ENCODE measurements around the gene KCTD5.
"Not testable (repeated sequence)": the region's sequence is repeated elsewhere in the genome, so short reads cannot be mapped to it uniquely, and the experiment has no call there.

Gene KCTD5

DNA sequence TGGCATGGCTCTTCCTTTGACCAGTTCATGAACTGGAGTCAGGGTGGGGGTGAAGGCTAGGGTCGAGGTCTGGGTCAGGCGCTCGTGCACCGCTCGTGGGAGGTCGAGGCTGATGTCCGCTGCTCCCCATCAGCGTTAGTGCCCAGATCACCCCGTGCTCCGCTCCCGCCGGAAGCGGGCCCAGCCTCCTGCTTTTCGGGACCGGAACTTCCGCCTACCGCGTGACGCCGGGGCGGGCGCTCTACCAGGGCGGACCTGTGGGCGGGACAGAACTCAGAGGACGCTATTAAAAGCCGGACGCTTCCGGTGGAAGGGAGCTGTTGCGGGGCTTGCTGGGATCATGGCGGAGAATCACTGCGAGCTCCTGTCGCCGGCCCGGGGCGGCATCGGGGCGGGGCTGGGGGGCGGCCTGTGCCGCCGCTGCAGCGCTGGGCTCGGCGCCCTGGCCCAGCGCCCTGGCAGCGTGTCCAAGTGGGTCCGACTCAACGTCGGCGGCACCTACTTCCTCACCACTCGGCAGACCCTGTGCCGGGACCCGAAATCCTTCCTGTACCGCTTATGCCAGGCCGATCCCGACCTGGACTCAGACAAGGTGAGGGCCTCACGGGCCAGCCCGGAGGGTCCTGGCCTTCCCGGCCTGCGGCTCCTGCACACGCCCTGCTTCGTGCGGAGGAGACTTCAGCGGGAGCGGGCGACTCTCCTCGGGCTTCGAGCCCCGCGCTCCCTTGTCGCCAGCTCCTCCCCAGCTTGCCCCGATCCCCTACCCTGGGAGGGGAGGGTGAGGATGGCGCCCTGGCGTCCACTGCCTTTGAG, at the start of gene KCTD5:
TSS of gene KCTD5 (plus strand) at position 315 of the 813 bp plus-strand sequence. CDS start at position 341, 26 bp downstream.
- Histone ChIP-seq H3K4me3 (ENCODE audit: low read length) (peak within 1 kb of the TSS; percentile 90), H3K4me1 (ENCODE audit: control insufficient read depth, insufficient read depth, low read length) (peaks cover 2% of the 10 kb centered on the region), H3K27ac (ENCODE audit: low read depth, low read length) (peak within 1 kb of the TSS; percentile 84), H3K9ac (ENCODE audit: low read length) (peak within 1 kb of the TSS; percentile 63), H3K36me3 (ENCODE audit: control insufficient read depth, insufficient read depth, low read length) (no peaks in the 10 kb centered on the region), H3K27me3 (ENCODE audit: control insufficient read depth, insufficient read depth, low read length) (no peaks in the 10 kb centered on the region)

- not testable (repeated sequence) for H3K9ac ChIP-seq (ENCODE audit: low read length); H3K27me3 ChIP-seq (ENCODE audit: control insufficient read depth, insufficient read depth, low read length); H3K4me1 ChIP-seq (ENCODE audit: control insufficient read depth, insufficient read depth, low read length); H3K4me3 ChIP-seq (ENCODE audit: low read length); H3K27ac ChIP-seq (ENCODE audit: low read depth, low read length); H3K36me3 ChIP-seq (ENCODE audit: control insufficient read depth, insufficient read depth, low read length)
Measured at GRCh38 chr16:2639071-2639721, 43.1 kb upstream of the KCTD5 start.

DNA sequence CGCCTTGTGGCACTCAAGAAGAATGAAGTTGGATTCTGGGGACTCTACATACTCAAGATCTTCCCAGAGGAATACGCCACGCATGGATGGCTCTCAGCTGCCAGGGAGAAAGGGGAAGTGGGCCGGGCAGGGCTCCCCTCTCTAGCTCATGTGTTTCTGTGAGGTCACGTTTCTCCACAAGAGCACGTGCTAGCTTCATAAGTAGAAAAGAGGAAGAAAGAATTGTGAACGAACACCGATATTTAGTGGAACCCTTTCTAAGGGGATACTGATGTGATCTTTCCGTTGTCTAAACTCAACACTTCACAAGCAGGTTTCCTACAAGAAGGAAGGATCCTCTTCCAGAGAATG, 42.6 kb upstream of the KCTD5 start:
- H3K27ac ChIP-seq (ENCODE audit: low read depth, low read length); H3K4me1 ChIP-seq (ENCODE audit: control insufficient read depth, insufficient read depth, low read length); H3K9ac ChIP-seq (ENCODE audit: low read length); H3K27me3 ChIP-seq (ENCODE audit: control insufficient read depth, insufficient read depth, low read length); H3K4me3 ChIP-seq (ENCODE audit: low read length); H3K36me3 ChIP-seq (ENCODE audit: control insufficient read depth, insufficient read depth, low read length): not testable (repeated sequence)

- not testable (repeated sequence) for H3K27ac ChIP-seq (ENCODE audit: low read depth, low read length); H3K27me3 ChIP-seq (ENCODE audit: control insufficient read depth, insufficient read depth, low read length); H3K4me3 ChIP-seq (ENCODE audit: low read length); H3K9ac ChIP-seq (ENCODE audit: low read length); H3K36me3 ChIP-seq (ENCODE audit: control insufficient read depth, insufficient read depth, low read length); H3K4me1 ChIP-seq (ENCODE audit: control insufficient read depth, insufficient read depth, low read length)
Measured at GRCh38 chr16:2642561-2642960, 39.8 kb upstream of the KCTD5 start.

- not testable (repeated sequence) for H3K27me3 ChIP-seq (ENCODE audit: control insufficient read depth, insufficient read depth, low read length); H3K36me3 ChIP-seq (ENCODE audit: control insufficient read depth, insufficient read depth, low read length); H3K27ac ChIP-seq (ENCODE audit: low read depth, low read length); H3K9ac ChIP-seq (ENCODE audit: low read length); H3K4me1 ChIP-seq (ENCODE audit: control insufficient read depth, insufficient read depth, low read length); H3K4me3 ChIP-seq (ENCODE audit: low read length)
Measured at GRCh38 chr16:2644754-2645453, 37.4 kb upstream of the KCTD5 start.

GRCh38 chr16:2651268-2651871, 31.0 kb upstream of the KCTD5 start:
- not testable (repeated sequence) for H3K9ac ChIP-seq (ENCODE audit: low read length); H3K4me3 ChIP-seq (ENCODE audit: low read length); H3K4me1 ChIP-seq (ENCODE audit: control insufficient read depth, insufficient read depth, low read length); H3K36me3 ChIP-seq (ENCODE audit: control insufficient read depth, insufficient read depth, low read length); H3K27me3 ChIP-seq (ENCODE audit: control insufficient read depth, insufficient read depth, low read length); H3K27ac ChIP-seq (ENCODE audit: low read depth, low read length)

- not testable (repeated sequence) for H3K36me3 ChIP-seq (ENCODE audit: control insufficient read depth, insufficient read depth, low read length); H3K27me3 ChIP-seq (ENCODE audit: control insufficient read depth, insufficient read depth, low read length); H3K4me3 ChIP-seq (ENCODE audit: low read length); H3K9ac ChIP-seq (ENCODE audit: low read length); H3K27ac ChIP-seq (ENCODE audit: low read depth, low read length); H3K4me1 ChIP-seq (ENCODE audit: control insufficient read depth, insufficient read depth, low read length)
Measured at GRCh38 chr16:2653915-2654314, 28.4 kb upstream of the KCTD5 start.

- not testable (repeated sequence) for H3K9ac ChIP-seq (ENCODE audit: low read length); H3K27ac ChIP-seq (ENCODE audit: low read depth, low read length); H3K27me3 ChIP-seq (ENCODE audit: control insufficient read depth, insufficient read depth, low read length); H3K4me1 ChIP-seq (ENCODE audit: control insufficient read depth, insufficient read depth, low read length); H3K36me3 ChIP-seq (ENCODE audit: control insufficient read depth, insufficient read depth, low read length); H3K4me3 ChIP-seq (ENCODE audit: low read length)
Measured at GRCh38 chr16:2654949-2655348, 27.4 kb upstream of the KCTD5 start.

DNA sequence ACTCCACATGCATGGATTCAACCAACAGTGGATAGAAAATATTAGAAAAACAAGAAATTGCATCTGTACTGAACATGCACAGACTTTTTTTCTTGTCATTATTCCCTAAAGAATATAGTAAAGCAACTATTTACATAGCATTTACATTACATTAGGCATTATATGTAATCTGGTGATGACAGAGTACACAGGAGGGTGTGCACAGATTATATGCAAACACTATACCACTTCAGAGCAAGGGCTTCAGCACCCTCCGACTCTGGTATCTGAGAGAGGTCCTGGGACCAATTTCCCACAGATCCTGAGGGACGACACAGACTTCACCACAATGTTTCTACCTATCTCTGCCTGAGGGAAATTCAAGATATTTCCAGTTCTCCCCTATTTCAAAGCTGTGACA, 25.3 kb upstream of the KCTD5 start:
- H3K9ac ChIP-seq (ENCODE audit: low read length): no peak overlapping the region
- H3K4me3 ChIP-seq (ENCODE audit: low read length): no peak overlapping the region
- no peak overlapping the region for H3K27ac ChIP-seq (ENCODE audit: low read depth, low read length)
- no peaks in the 10 kb centered on the region for H3K4me1 ChIP-seq (ENCODE audit: control insufficient read depth, insufficient read depth, low read length)
- no peaks in the 10 kb centered on the region for H3K36me3 ChIP-seq (ENCODE audit: control insufficient read depth, insufficient read depth, low read length)
- H3K27me3 ChIP-seq (ENCODE audit: control insufficient read depth, insufficient read depth, low read length): no peaks in the 10 kb centered on the region

DNA sequence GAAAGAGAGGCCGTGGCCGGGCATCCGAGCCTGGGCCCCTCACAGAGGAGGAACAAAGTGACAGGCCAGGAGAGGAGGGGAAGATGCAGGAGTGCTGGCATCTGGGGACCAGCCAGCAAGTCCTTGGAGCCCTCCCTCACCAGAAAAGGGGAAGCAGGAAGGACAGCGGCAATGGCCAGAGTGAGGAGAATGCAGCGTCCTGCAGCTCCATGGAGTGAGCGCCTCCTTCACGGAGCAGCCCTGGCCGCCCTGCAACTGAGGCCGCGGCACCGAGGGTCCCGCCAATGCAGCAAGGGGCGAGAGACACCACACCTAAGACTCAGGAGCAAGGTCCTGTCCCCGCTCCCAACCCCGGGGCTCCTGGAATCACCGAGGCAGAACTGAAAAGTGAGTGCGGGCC, 24.5 kb upstream of the KCTD5 start:
- not testable (repeated sequence) for H3K36me3 ChIP-seq (ENCODE audit: control insufficient read depth, insufficient read depth, low read length)

GRCh38 chr16:2659560-2659959, 22.8 kb upstream of the KCTD5 start:
- H3K9ac ChIP-seq (ENCODE audit: low read length); H3K27me3 ChIP-seq (ENCODE audit: control insufficient read depth, insufficient read depth, low read length): not testable (repeated sequence)

More for the DNA sequence above, 24.5 kb upstream of the KCTD5 start:
- H3K4me3 ChIP-seq (ENCODE audit: low read length); H3K27me3 ChIP-seq (ENCODE audit: control insufficient read depth, insufficient read depth, low read length); H3K27ac ChIP-seq (ENCODE audit: low read depth, low read length); H3K4me1 ChIP-seq (ENCODE audit: control insufficient read depth, insufficient read depth, low read length); H3K9ac ChIP-seq (ENCODE audit: low read length): not testable (repeated sequence)

DNA sequence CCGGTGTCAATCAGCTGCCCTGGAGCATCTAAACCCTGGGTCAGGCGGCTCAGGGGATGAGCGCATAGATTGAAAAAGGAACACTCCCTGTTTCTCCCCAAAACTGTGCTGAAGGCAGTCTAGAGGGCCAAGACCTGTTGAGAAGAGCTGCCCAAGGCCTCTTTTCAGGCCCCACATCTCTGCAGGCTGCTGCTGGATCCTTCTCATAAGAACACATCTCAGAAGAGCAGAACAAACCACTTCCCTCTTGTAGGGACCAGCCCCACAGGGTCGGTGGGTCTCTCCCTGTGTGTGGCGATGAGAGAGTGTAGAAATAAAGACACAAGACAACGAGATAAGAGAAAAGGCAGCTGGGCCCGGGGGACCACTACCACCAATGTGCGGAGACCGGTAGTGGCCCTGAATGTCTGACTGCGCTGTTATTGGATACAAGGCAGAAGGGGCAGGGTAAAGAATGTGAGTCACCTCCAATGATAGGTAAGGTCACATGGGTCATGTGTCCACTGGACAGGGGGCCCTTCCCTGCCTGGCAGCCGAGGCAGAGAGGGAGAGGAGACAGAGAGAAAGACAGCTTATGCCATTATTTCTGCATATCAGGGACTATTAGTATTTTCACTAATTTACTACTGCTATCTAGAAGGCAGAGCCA, 22.2 kb upstream of the KCTD5 start:
- not testable (repeated sequence) for H3K36me3 ChIP-seq (ENCODE audit: control insufficient read depth, insufficient read depth, low read length); H3K4me1 ChIP-seq (ENCODE audit: control insufficient read depth, insufficient read depth, low read length); H3K4me3 ChIP-seq (ENCODE audit: low read length); H3K27me3 ChIP-seq (ENCODE audit: control insufficient read depth, insufficient read depth, low read length); H3K27ac ChIP-seq (ENCODE audit: low read depth, low read length); H3K9ac ChIP-seq (ENCODE audit: low read length)

More at GRCh38 chr16:2659560-2659959, 22.8 kb upstream of the KCTD5 start:
- not testable (repeated sequence) for H3K36me3 ChIP-seq (ENCODE audit: control insufficient read depth, insufficient read depth, low read length); H3K4me3 ChIP-seq (ENCODE audit: low read length); H3K4me1 ChIP-seq (ENCODE audit: control insufficient read depth, insufficient read depth, low read length); H3K27ac ChIP-seq (ENCODE audit: low read depth, low read length)

Measured in rectal smooth muscle tissue (tissue), 1 donor.